ENCODE measurements around the gene C2orf78. TPM values are rescaled to one million over a fixed set of nuclear protein-coding genes. Genes with fewer than 3 reads are reported as not detected.

C2orf78 gene
- total and polyA plus RNA-seq, 9 of the 15 experiments (the other 6 are each of a cell fraction or from before 2014, with no cell fraction given) = 0.04 to 0.28 (median 0.20) TPM

DNA sequence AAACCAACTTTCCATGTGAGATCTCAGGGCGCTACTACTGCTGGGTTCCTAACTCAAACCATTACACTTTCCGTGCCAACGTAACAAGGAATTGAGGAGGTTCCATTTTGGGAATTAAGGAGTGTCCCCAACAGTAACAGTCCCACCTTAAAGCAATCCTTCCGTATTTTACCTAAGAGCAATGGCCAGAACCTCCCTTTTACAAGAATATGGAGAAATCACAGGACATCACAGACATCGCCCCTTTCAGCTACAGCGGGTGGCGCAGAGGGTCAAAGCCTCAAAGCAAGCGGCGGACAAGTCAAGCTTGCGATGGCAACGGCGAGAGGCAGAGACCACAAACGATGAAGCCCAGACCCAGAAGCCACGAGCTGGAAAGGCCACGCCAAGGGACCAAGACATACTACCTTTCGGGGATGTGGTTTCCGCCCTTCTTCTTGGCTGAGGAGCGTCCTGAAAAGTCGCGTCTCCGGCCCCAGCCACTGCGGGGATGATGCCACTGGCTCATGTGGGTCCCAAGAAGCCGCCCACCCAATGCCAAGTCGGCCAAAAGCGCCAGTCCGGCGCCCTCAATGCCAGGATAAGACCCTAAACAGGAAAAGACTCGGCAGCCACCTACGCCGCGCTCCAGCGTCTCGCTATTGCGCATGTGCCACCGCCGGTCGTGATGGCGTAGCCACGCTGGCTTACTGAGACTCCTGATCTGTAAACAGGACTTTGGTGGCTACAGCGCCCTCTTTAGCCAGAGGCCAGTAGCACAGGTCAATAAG is 4.3 kb upstream of the C2orf78 start, which contains the start of gene DUSP11 (continued):
- TF ChIP-seq JUND (IDR thresholded peaks at IDR 0.05; ENCODE audit: borderline replicate concordance, low read depth, low read length) (peak; percentile 61; the same call in 1 of the 2 replicates), JUND (tag; IDR thresholded peaks at IDR 0.05; ENCODE audit: borderline replicate concordance, low read depth, low read length) (no peak), TBL1XR1 (IDR thresholded peaks at IDR 0.05; ENCODE audit: low read length in 2 of 2) (peak in 1 of 2 experiments; percentile 38; a peak in 1 of 4 replicates), STAG1 (CRISPR knock-in tag; IDR thresholded peaks at IDR 0.05; ENCODE audit: borderline replicate concordance) (no peak), KLF6 (CRISPR knock-in tag; IDR thresholded peaks at IDR 0.05; ENCODE audit: borderline replicate concordance) (no peak), CHD1 (IDR thresholded peaks at IDR 0.05; ENCODE audit: low read length) (no peak), NCOA1 (IDR thresholded peaks at IDR 0.05; ENCODE audit: low read depth) (no peak), SRSF3 (IDR thresholded peaks at IDR 0.05; ENCODE audit: insufficient read depth, low read length) (no peak), FOXJ3 (CRISPR knock-in tag; IDR thresholded peaks at IDR 0.05) (no peak), ZNF507 (tag; conservative IDR thresholded peaks at IDR 0.05) (no peak), SMAD1 (IDR thresholded peaks at IDR 0.05; ENCODE audit: low read depth, low read length, partially characterized antibody) (no peak), CREM (IDR thresholded peaks at IDR 0.05; ENCODE audit: low read depth) (peak; percentile 84), TRIM24 (IDR thresholded peaks at IDR 0.05) (no peak), LEF1 (IDR thresholded peaks at IDR 0.05) (no peak), MEF2D (tag; conservative IDR thresholded peaks at IDR 0.05; ENCODE audit: low read depth) (no peak), HNRNPL (IDR thresholded peaks at IDR 0.05; ENCODE audit: low read depth, low read length) (no peak), ZNF263 (CRISPR knock-in tag; IDR thresholded peaks at IDR 0.05; ENCODE audit: borderline replicate concordance) (no peak), EP400 (IDR thresholded peaks at IDR 0.05) (peak; percentile 94), SMAD4 (CRISPR knock-in tag; conservative IDR thresholded peaks at IDR 0.05) (no peak; the same call in 1 of the 2 replicates), ZSCAN32 (CRISPR knock-in tag; IDR thresholded peaks at IDR 0.05) (no peak)
- TF ChIP-seq, protein P1, sequence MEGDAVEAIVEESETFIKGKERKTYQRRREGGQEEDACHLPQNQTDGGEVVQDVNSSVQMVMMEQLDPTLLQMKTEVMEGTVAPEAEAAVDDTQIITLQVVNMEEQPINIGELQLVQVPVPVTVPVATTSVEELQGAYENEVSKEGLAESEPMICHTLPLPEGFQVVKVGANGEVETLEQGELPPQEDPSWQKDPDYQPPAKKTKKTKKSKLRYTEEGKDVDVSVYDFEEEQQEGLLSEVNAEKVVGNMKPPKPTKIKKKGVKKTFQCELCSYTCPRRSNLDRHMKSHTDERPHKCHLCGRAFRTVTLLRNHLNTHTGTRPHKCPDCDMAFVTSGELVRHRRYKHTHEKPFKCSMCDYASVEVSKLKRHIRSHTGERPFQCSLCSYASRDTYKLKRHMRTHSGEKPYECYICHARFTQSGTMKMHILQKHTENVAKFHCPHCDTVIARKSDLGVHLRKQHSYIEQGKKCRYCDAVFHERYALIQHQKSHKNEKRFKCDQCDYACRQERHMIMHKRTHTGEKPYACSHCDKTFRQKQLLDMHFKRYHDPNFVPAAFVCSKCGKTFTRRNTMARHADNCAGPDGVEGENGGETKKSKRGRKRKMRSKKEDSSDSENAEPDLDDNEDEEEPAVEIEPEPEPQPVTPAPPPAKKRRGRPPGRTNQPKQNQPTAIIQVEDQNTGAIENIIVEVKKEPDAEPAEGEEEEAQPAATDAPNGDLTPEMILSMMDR (IDR thresholded peaks at IDR 0.05 in 2 of 3, conservative IDR thresholded peaks at IDR 0.05 in 1 of 3; ENCODE audit: insufficient read depth in 2 of 3, low read depth in 1 of 3, low read length in 3 of 3) = peak; percentile 87 to 98 (median 96)
- TF ChIP-seq, protein P2, sequence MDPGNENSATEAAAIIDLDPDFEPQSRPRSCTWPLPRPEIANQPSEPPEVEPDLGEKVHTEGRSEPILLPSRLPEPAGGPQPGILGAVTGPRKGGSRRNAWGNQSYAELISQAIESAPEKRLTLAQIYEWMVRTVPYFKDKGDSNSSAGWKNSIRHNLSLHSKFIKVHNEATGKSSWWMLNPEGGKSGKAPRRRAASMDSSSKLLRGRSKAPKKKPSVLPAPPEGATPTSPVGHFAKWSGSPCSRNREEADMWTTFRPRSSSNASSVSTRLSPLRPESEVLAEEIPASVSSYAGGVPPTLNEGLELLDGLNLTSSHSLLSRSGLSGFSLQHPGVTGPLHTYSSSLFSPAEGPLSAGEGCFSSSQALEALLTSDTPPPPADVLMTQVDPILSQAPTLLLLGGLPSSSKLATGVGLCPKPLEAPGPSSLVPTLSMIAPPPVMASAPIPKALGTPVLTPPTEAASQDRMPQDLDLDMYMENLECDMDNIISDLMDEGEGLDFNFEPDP (CRISPR knock-in tag; IDR thresholded peaks at IDR 0.05) = no peak
- TF ChIP-seq, protein P3, sequence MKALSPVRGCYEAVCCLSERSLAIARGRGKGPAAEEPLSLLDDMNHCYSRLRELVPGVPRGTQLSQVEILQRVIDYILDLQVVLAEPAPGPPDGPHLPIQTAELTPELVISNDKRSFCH (CRISPR knock-in tag; IDR thresholded peaks at IDR 0.05) = no peak
- TF ChIP-seq, protein P3 (tag; IDR thresholded peaks at IDR 0.05) = no peak
- TF ChIP-seq, protein P4, sequence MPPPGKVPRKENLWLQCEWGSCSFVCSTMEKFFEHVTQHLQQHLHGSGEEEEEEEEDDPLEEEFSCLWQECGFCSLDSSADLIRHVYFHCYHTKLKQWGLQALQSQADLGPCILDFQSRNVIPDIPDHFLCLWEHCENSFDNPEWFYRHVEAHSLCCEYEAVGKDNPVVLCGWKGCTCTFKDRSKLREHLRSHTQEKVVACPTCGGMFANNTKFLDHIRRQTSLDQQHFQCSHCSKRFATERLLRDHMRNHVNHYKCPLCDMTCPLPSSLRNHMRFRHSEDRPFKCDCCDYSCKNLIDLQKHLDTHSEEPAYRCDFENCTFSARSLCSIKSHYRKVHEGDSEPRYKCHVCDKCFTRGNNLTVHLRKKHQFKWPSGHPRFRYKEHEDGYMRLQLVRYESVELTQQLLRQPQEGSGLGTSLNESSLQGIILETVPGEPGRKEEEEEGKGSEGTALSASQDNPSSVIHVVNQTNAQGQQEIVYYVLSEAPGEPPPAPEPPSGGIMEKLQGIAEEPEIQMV (tag; conservative IDR thresholded peaks at IDR 0.05; ENCODE audit: low read depth) = no peak
